Bone marrow (tissue), 2 donors: ENCODE results near the gene GRB10.
"Not testable (repeated sequence)": the region's sequence is repeated elsewhere in the genome, so short reads cannot be mapped to it uniquely, and the experiment has no call there.

Source experiments
- DNase-seq, 2 donors: peaks; one replicate each; lab custom pipeline; 2025; lab: John Stamatoyannopoulos, UW

The GRB10 gene

DNA sequence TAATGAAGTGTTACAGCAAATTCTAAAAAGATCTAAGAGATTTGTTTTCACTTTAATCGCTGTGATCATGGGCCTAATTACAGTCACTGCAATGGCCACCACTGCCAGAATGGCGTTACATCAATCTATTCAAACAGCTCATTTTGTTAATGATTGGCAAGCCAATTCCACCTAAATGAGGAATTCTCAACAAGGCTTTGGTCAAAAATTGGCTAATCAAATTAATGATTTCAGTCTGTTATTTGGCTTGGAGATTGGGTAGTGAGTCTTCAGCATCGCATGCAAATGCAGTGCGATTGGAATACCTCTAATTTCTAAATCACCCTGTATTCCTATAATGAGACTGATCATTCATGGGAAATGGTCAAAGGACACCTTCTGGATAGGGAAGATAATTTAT lies 200.4 kb downstream of the GRB10 start:
- not testable (repeated sequence) for DNase-seq

DNA sequence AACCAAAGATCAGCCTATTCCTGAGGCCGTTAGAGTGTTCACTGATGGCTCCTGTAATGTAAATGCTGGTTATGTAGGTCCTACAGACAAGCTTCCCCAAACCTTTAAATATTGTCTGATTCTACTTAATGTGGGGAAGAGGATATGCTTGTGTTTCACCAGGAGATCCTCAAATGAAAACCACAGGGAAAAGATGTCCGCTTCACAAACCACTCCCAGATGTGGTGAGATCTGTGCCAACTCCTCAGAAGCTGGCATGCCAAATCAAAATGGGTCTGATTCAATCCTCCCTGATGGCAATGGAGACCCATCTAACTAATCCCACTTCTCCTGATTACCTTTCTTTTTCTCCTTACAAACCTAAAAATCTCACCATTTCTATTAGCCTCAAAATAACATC lies 202.0 kb downstream of the GRB10 start:
- not testable (repeated sequence) for DNase-seq

- DNase-seq: no peak
These were observed 202.6 kb downstream of the GRB10 start for GRCh38 chr7:50580057-50580456.

- not testable (repeated sequence) for DNase-seq
These were observed 204.6 kb downstream of the GRB10 start for GRCh38 chr7:50578105-50578504.

DNA sequence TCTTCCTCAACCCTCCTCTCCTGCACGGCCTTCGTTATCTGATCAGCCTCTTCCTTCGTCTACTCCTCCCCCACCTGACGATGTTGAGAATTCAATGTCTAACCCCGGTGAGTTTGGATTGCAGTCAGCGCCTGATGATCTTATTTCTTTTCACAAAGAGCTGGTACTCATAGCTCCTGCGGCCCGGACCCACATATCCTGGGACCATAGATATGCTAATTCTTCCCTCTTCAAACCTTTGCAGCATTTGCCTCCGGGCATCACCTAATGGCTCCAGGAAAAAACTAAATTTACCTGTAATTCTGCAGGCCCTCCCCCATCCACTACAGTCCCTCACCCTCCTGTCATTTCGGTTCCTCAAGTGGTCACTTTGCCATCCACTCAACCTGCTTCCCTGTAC lies 205.1 kb downstream of the GRB10 start:
- DNase-seq: no peak

GRCh38 chr7:50576388-50576787 lies 206.3 kb downstream of the GRB10 start:
- not testable (repeated sequence) for DNase-seq

- DNase-seq: no peak
These were observed 214.9 kb downstream of the GRB10 start for GRCh38 chr7:50567715-50568261.

- no peak for DNase-seq
These were observed 216.7 kb downstream of the GRB10 start for GRCh38 chr7:50565977-50566376.

DNA sequence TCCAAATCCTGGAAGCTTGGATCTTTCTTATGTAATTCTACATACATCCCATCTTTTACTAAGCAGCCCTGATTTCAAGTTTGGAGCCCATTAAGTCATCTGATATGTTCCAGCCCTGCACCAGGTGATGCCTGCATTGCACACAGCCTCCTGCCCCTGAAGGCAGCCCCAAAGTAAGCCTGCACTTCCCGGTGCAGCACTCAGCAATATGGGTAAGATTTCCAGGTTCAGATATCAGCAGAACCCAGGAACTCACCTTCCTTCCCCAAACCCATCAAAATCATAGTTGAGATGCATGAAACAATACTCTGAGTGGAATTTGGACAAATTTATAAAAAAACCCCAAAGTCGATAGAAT lies 217.2 kb downstream of the GRB10 start:
- DNase-seq: no peak

- no peak for DNase-seq
These were observed 217.8 kb downstream of the GRB10 start, which contains the start of gene DDC for GRCh38 chr7:50564640-50565558. DDC (minus strand) TSS chr7:50565405; CDS start chr7:50544085, 21,320 bp downstream.

DNA sequence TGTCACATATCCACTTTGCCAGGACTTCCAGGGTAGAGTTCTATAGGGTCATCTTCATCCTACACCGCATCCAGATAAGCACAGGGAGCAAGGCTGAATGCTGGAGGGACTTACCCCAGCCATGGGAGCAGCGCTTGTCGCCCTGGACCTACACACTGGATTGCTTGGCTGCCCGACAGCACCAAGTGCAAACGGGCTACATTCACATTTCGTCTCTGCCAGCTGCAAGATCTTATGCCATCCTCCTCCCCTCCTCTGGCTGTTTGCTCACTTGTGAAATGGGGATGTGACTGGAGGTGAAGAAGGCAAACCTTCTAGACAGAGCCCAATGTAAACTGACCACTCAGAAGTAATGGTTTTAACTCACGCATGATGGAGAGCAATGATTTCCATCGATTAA lies 218.5 kb downstream of the GRB10 start:
- DNase-seq: no peak

- DNase-seq: no peak
These were observed 220.6 kb downstream of the GRB10 start for GRCh38 chr7:50562136-50562535.

DNA sequence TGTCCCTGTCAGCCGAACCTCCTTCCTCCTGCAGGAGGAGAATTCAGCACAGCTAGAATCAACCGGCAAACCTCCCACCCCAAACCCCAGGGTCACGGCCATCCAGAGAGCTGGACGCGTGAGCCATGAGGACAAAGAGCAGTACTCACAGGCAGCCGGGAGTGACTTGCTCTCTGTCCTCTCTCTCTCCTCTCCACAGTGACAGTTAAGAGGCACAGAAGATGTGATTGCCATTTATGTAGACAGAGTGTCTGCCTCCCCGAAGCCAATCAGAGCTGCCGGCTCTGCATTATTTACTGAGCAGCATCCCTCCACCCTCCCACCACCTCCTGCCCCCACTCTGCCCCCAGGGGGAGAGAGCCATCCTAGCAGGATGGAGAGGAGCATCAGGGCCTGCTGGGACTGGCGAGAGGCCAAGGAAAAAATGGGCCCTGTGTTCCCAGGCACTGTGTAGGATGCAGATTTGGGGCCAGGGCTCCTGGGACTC lies 221.8 kb downstream of the GRB10 start:
- DNase-seq: no peak

DNA sequence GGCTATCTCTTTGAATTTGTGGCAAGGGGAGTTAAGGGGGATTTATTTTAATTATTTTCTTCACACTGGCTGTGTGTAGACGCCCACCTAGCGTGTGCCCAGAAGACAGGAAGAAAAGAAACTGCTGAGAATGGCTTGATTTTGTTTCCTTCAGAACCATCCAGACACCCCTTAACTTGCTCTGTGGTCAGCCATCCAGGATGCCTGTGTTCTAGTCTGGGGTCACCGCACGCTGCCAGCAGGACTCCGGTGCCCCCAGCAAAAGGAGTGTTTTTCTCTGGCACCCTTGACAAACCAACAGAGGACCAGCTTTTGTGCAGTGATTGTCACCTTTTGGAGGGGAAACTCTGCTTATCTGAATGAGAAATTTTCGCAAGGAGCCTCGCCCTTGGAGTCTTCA lies 222.8 kb downstream of the GRB10 start:
- no peak for DNase-seq

GRCh38 chr7:50558294-50559053 lies 224.2 kb downstream of the GRB10 start:
- DNase-seq: no peak

DNA sequence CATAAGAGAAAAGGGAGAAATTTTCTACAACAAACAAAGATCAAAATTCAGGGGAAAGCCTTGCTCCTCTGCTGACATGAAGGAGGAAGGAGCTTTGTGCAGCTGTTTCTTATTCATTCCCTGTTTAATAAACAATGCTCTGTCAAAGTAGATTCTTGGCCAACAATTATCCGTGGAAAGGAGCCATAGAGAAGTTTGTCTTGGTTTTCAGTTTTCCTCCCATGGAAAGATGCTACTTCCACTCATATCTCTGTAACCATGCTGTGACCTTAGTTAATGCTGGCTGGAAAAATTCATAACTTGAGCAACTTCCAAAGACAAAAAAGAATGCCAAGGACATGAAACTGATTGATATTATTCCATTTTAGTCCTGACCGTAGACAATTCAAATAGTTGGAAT lies 225.6 kb downstream of the GRB10 start:
- DNase-seq: no peak

GRCh38 chr7:50556247-50556991 lies 226.3 kb downstream of the GRB10 start:
- no peak for DNase-seq

DNA sequence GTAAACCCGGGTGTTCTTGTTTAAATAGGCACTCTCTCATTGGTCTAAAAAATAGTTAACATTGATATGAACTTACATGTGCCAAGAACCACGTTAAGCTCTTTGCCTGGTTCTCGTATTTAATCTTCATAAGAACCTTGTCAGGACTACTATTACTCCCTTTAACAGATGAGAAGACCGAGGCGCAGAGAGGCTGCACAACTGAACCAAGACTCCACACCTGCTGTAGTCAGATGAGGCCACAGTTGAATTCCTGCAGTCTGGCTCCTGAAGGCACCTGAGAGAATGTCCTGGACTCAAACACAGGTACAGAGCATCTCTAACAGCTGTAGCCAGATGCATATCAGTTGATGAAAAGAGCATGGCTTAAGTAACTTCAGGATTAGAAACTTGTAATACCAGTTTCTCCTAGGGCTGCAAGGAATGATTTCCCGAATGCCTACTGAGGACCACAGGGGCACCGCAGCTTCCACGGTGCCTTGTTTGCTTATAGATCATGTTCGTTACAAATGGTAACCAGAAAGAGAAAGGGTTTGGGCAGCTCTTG lies 227.0 kb downstream of the GRB10 start:
- DNase-seq: no peak

- DNase-seq: no peak
These were observed 228.0 kb downstream of the GRB10 start for GRCh38 chr7:50554431-50555322.

- DNase-seq: no peak
These were observed 228.7 kb downstream of the GRB10 start for GRCh38 chr7:50553973-50554372.

DNA sequence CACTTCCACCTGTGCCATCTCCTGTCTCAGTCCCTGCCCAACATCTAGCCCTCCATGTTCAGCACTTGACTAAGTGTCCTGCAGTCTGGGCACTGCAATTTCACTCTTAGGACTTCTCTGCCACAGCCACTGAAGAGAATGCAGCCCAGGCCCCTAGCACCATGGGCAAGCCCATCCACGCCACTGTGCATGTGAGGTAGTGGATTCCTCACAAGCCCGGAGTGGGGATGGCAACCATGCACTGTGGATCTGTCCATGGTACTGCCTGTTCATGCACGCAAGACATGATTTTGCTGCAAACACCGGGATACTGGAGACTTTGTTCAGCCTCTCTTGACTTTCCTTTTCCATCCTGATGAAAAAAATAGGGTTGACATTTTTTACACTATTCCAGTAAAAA lies 229.8 kb downstream of the GRB10 start:
- no peak for DNase-seq
